A673 (cell line): ENCODE measurements around the gene MNS1. TPM values are rescaled to one million over a fixed set of nuclear protein-coding genes. Genes with fewer than 3 reads are reported as not detected.
"Not testable (repeated sequence)": the region's sequence is repeated elsewhere in the genome, so short reads cannot be mapped to it uniquely, and the experiment has no call there.

ENCODE experiments used
- BruUV-seq: library from RNA; stranded (reverse); fragments of 400-500 nt; replicated peaks from 2 replicates; lab custom pipeline; 2021; lab: Mats Ljungman, UMichigan
- CTCF ChIA-PET: fragments of 300-600 bp; sonication (Branson Sonifier 250); formaldehyde crosslinking; loops from one replicate; lab custom pipeline; 2022; ENCODE audit warnings: antibody characterized with exemption; lab: Charles Lee
- POLR2A ChIA-PET: fragments of 300-600 bp; sonication (Branson Sonifier 250); formaldehyde crosslinking; loops from one replicate; lab custom pipeline; 2022; ENCODE audit warnings: antibody characterized with exemption; ENCODE audit not compliant: low non-redundant PET; lab: Charles Lee
- DNase-seq: peaks from one replicate; pipeline ENCODE4 v3.0.0-alpha.2; 2015; ENCODE audit warnings: low spot score
- H3K27ac ChIP-seq: fragments of 200-600 bp; sonication (generic); 2 replicates; pipeline ENCODE4 v1.5.1; 2016; ENCODE audit warnings: mixed run types, low read depth, mild to moderate bottlenecking, mixed read lengths, antibody characterized with exemption, low read length; ENCODE audit not compliant: poor library complexity, severe bottlenecking
- H3K27me3 ChIP-seq: fragments of 200-600 bp; sonication (generic); replicated peaks from 2 replicates; pipeline ENCODE4 v1.6.1; 2017; ENCODE audit warnings: mixed run types, low read depth, mild to moderate bottlenecking, mixed read lengths, antibody characterized with exemption, low read length; ENCODE audit not compliant: insufficient read depth, poor library complexity
- H3K36me3 ChIP-seq: fragments of 200-600 bp; sonication (generic); 2 replicates; pipeline ENCODE4 v1.6.1; 2016; ENCODE audit warnings: mixed run types, mild to moderate bottlenecking, mixed read lengths, antibody characterized with exemption, low read length; ENCODE audit not compliant: insufficient read depth, poor library complexity, severe bottlenecking
- H3K4me1 ChIP-seq: fragments of 200-600 bp; sonication (generic); 2 replicates; pipeline ENCODE4 v1.6.1; 2017; ENCODE audit warnings: mixed run types, mild to moderate bottlenecking, mixed read lengths, antibody characterized with exemption, low read length; ENCODE audit not compliant: insufficient read depth, poor library complexity, severe bottlenecking
- H3K4me3 ChIP-seq: fragments of 200-600 bp; sonication (generic); 2 replicates; pipeline ENCODE4 v1.5.1; 2016; ENCODE audit warnings: low read depth, mixed run types, mild to moderate bottlenecking, mixed read lengths, low read length; ENCODE audit not compliant: poor library complexity, severe bottlenecking
- H3K9me3 ChIP-seq: fragments of 200-600 bp; sonication (generic); 2 replicates; pipeline ENCODE4 v1.6.1; 2016; ENCODE audit warnings: mixed run types, low read depth, mild to moderate bottlenecking, mixed read lengths, antibody characterized with exemption, low read length; ENCODE audit not compliant: poor library complexity, severe bottlenecking
- EZH2 ChIP-seq: fragments of 200-600 bp; sonication (generic); IDR thresholded peaks from 2 replicates; pipeline ENCODE4 v1.6.1; 2017; ENCODE audit warnings: borderline replicate concordance, low read depth, mild to moderate bottlenecking, mixed read lengths, antibody characterized with exemption, low read length; ENCODE audit not compliant: poor library complexity, severe bottlenecking
- intact Hi-C: fragments of 100-400 bp; cut with micrococcal nuclease; formaldehyde crosslinking; loops from one replicate; pipeline ENCODE4 v1.10.0; 2022; ENCODE audit not compliant: unreplicated experiment
- total RNA-seq: library from RNA; stranded (reverse); gene quantifications from 2 replicates; pipeline ENCODE4 v1.2.3, GENCODE V29; 2021
- TF ChIP-seq, protein P1 (sequence below): fragments of 300-800, 200-600 bp; sonication (generic); conservative IDR thresholded peaks from 2 replicates; pipeline ENCODE4 v1.5.1; 2017; ENCODE audit warnings: low read depth, mild to moderate bottlenecking, antibody characterized with exemption, low read length, moderate library complexity, mixed read lengths

Gene MNS1
- total RNA-seq, 1 experiment from 2014 or later: 28.7 TPM

DNA sequence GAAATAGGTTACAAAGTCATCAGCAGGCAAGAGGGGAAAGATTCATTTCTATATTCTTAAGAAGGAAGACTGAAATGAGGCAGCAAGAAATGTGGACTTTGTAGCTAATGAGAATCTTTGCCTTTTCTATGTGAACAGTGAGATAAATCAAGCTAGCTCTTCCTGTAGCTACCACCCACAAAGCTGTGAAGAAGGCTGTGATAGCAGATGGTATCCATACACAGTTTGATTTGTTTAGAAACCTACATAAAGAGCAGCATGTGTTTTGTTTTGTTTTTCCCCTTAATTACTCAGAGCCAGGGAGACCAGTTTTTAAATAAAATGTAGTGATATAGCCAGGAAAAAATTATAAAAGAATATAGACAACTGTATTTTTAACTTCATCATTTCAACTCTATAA is 54.2 kb downstream of the MNS1 start:
- Histone ChIP-seq H3K4me3 (no peak overlapping the region), H3K36me3 (no peaks in the 10 kb centered on the region), H3K4me1 (no peaks in the 10 kb centered on the region), H3K27me3 (no peaks in the 10 kb centered on the region), H3K9me3 (no peaks in the 10 kb centered on the region), H3K27ac (no peak overlapping the region)
- DNase-seq: no peak
- BruUV-seq: no TSS peak
- intact Hi-C loops: loop anchor here (1.0 kb wide), 1 partner anchor 44 kb away; no protein-coding TSS in a partner anchor
- no peak for TF ChIP-seq EZH2
- TF ChIP-seq, protein P1, sequence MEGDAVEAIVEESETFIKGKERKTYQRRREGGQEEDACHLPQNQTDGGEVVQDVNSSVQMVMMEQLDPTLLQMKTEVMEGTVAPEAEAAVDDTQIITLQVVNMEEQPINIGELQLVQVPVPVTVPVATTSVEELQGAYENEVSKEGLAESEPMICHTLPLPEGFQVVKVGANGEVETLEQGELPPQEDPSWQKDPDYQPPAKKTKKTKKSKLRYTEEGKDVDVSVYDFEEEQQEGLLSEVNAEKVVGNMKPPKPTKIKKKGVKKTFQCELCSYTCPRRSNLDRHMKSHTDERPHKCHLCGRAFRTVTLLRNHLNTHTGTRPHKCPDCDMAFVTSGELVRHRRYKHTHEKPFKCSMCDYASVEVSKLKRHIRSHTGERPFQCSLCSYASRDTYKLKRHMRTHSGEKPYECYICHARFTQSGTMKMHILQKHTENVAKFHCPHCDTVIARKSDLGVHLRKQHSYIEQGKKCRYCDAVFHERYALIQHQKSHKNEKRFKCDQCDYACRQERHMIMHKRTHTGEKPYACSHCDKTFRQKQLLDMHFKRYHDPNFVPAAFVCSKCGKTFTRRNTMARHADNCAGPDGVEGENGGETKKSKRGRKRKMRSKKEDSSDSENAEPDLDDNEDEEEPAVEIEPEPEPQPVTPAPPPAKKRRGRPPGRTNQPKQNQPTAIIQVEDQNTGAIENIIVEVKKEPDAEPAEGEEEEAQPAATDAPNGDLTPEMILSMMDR: no peak
- ChIA-PET POLR2A (no interaction called here), CTCF (no interaction called here)

DNA sequence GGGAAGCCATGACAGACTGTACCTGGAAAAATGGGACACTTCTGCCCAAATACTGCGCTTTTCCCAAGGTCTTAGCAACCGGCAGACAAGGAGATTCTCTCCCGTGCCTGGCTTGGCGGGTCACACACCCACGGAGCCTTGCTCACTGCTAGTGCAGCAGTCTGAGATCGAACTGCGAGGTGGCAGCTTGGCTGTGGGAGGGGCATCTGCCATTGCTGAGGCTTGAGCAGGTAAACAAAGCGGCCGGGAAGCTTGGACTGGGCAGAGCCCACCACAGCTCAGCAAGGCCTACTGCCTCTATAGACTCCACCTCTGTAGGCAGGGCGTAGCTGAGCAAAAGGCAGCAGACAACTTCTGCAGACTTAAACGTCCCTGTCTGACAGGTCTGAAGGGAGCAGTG is 65.7 kb downstream of the MNS1 start:
- POLR2A ChIA-PET: interaction anchor here (0.5 kb wide), 1 partner anchor 660 kb away, joined by 5 read pairs; no protein-coding TSS in a partner anchor
- DNase-seq, H3K4me1 ChIP-seq, H3K9me3 ChIP-seq, intact Hi-C loops, H3K4me3 ChIP-seq, H3K27ac ChIP-seq, H3K27me3 ChIP-seq, BruUV-seq, CTCF ChIA-PET, H3K36me3 ChIP-seq: not testable (repeated sequence)

DNA sequence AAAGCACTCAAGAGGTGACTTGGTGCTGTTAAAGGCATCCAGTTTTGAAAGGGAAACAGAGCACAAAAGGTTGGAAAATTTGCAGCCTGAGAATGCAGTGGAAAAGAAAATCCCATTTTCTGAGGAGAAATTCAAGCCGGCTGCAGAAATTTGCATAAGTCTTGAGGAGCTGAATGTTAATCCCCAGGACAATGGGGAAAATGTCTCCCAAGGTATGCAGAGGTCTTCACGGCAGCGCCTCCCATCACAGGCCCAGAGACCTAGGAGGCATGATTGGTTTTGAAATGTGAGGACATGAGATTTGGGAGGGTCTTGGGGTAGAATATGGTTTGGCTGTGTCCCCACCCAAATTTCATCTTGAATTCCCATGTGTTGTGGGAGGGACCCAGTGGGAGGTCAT is 67.6 kb downstream of the MNS1 start:
- not testable (repeated sequence) for H3K4me1 ChIP-seq, BruUV-seq

DNA sequence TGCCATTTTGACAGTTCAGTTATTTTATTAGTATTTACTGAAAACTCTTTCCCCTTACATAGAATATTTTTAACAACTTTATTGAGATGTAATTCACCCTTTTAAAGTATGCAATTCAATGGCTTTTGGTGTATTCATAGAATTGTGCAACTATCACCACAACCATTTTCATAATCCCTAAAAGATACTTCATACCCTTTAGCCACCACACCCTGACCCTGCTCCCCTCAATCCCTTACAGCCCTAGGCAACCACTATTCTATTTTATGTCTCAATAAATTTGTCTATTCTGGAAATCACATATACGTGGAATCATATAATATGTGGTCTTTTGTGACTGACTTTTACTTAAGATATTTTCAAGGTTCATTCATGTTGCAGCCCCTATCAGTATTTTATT is 70.0 kb downstream of the MNS1 start:
- H3K27ac ChIP-seq: no peak overlapping the region
- intact Hi-C loops: no loop called here
- no peaks in the 10 kb centered on the region for H3K9me3 ChIP-seq
- H3K4me1 ChIP-seq: no peaks in the 10 kb centered on the region
- ChIA-PET CTCF (no interaction called here), POLR2A (no interaction called here)
- BruUV-seq: no TSS peak
- no peaks in the 10 kb centered on the region for H3K27me3 ChIP-seq
- no peaks in the 10 kb centered on the region for H3K36me3 ChIP-seq
- no peak for DNase-seq
- no peak for TF ChIP-seq EZH2
- TF ChIP-seq, protein P1: no peak
- no peak overlapping the region for H3K4me3 ChIP-seq

More for the DNA sequence above, 67.6 kb downstream of the MNS1 start:
- H3K4me3 ChIP-seq, H3K27ac ChIP-seq, H3K27me3 ChIP-seq, H3K9me3 ChIP-seq, DNase-seq, intact Hi-C loops, CTCF ChIA-PET, POLR2A ChIA-PET, H3K36me3 ChIP-seq: not testable (repeated sequence)
